HepG2 (cell line): ENCODE results near the gene IGSF8. TPM values are rescaled to one million over a fixed set of nuclear protein-coding genes. Genes with fewer than 3 reads are reported as not detected.

Experiments
- ATAC-seq: fragments of 200-7000 bp; cut with Tn5 transposase; 3 replicates; pipeline ENCODE4 v1.9.1; 2020; ENCODE audit warnings: mild to moderate bottlenecking, moderate library complexity
- BruUV-seq: library from RNA; stranded (reverse); fragments of 400-500 nt; replicated peaks from 2 replicates; lab custom pipeline; 2021; lab: Mats Ljungman, UMichigan
- CTCF ChIA-PET: fragments of 300-600 bp; formaldehyde crosslinking; extraction: SDS; loops from one replicate; lab custom pipeline; 2021; ENCODE audit warnings: low total read pairs, inconsistent platforms, low intra/inter-chr PET ratio; lab: Yijun Ruan, JAX
- POLR2A ChIA-PET: fragments of 350-600 bp; sonication (Branson Sonifier 250); formaldehyde crosslinking; loops from one replicate; lab custom pipeline; 2020; ENCODE audit warnings: antibody characterized with exemption, inconsistent platforms; lab: Yijun Ruan, JAX
- DNase-seq: peaks from one replicate; pipeline ENCODE4 v3.0.0-alpha.2; 2015; ENCODE audit warnings: low spot score
- FAIRE-seq: peaks from 3 replicates; lab custom pipeline; 2011; peaks lifted over from hg19 to GRCh38; lab: Jason Lieb, UNC
- H2AFZ ChIP-seq: one replicate; pipeline ENCODE4 v1.6.1; 2011; ENCODE audit warnings: low read length, inconsistent platforms
- H3K27ac ChIP-seq: fragments of 300-600 bp; 3 replicates; pipeline ENCODE4 v1.8.0; 2011; ENCODE audit warnings: mixed run types, mild to moderate bottlenecking, mixed read lengths, low read length, inconsistent platforms; ENCODE audit not compliant: insufficient read depth; ENCODE audit errors: extremely low read length
- H3K27me3 ChIP-seq, 2 experiments: fragments of 200-600 bp in 1 of 2; 2 replicates in 1 of 2; 3 replicates in 1 of 2; pipeline versions ENCODE4 v1.6.0 to v1.8.0; 2011; ENCODE audit warnings: low read length in 2 of 2, mild to moderate bottlenecking in 2 of 2, moderate library complexity in 2 of 2, inconsistent platforms in 1 of 2; ENCODE audit not compliant: insufficient read depth in 2 of 2, control insufficient read depth in 1 of 2
- H3K36me3 ChIP-seq, 2 experiments: fragments of 200-600 bp in 1 of 2; replicated peaks in 1 of 2; 2 replicates in 1 of 2; 3 replicates in 1 of 2; pipeline versions ENCODE4 v1.5.1 to v1.8.0; 2011; ENCODE audit warnings: low read length in 2 of 2, inconsistent platforms in 1 of 2; ENCODE audit not compliant: insufficient read depth in 2 of 2, control insufficient read depth in 1 of 2
- H3K4me1 ChIP-seq: 2 replicates; pipeline ENCODE4 v1.5.1; 2012; ENCODE audit warnings: low read length, inconsistent platforms; ENCODE audit not compliant: insufficient read depth
- H3K4me2 ChIP-seq: 2 replicates; pipeline ENCODE4 v1.6.0; 2011; ENCODE audit warnings: low read depth, low read length, inconsistent platforms
- H3K4me3 ChIP-seq, 3 experiments: fragments of 200-600 bp in 1 of 3; sonication (generic), shearing (Covaris generic) in 1 of 3; replicated peaks in 1 of 3; 2 replicates each; pipeline ENCODE4 v1.5.1; 2011 to 2016; ENCODE audit warnings: low read length in 3 of 3, inconsistent platforms in 2 of 3, low read depth in 2 of 3, mild to moderate bottlenecking in 2 of 3, control low read depth in 1 of 3, mixed read lengths in 1 of 3; ENCODE audit not compliant: insufficient read depth in 1 of 3
- H3K79me2 ChIP-seq: one replicate; pipeline ENCODE4 v1.6.1; 2011; ENCODE audit warnings: low read length, inconsistent platforms; ENCODE audit not compliant: insufficient read depth
- H3K9ac ChIP-seq: 2 replicates; pipeline ENCODE4 v1.6.0; 2011; ENCODE audit warnings: mild to moderate bottlenecking, low read depth, low read length, inconsistent platforms; ENCODE audit not compliant: insufficient read depth
- H3K9me3 ChIP-seq: 2 replicates; pipeline ENCODE4 v1.5.1; 2012; ENCODE audit warnings: mild to moderate bottlenecking, low read length
- H4K20me1 ChIP-seq: 2 replicates; pipeline ENCODE4 v1.6.0; 2011; ENCODE audit warnings: inconsistent platforms, mild to moderate bottlenecking, low read length, moderate library complexity; ENCODE audit not compliant: insufficient read depth
- CEBPG ChIP-seq: IDR thresholded peaks from 2 replicates; pipeline ENCODE4 v1.6.1; 2016
- DPF2 ChIP-seq: sonication (generic); formaldehyde crosslinking; IDR thresholded peaks from 2 replicates; pipeline ENCODE4 v1.4.0; 2020; ENCODE audit warnings: mild to moderate bottlenecking, low read depth, missing genetic modification reagents, borderline replicate concordance
- HIC2 ChIP-seq: sonication (generic); formaldehyde crosslinking; IDR thresholded peaks from 2 replicates; pipeline ENCODE4 v1.9.0; 2022; ENCODE audit warnings: low read depth, missing genetic modification reagents
- HIVEP1 ChIP-seq: sonication (generic); formaldehyde crosslinking; IDR thresholded peaks from 2 replicates; pipeline ENCODE4 v1.4.0; 2020; ENCODE audit warnings: mild to moderate bottlenecking, missing genetic modification reagents
- ISL2 ChIP-seq: sonication (generic); formaldehyde crosslinking; IDR thresholded peaks from 2 replicates; pipeline ENCODE4 v1.5.0; 2020; ENCODE audit warnings: missing genetic modification reagents
- MED13 ChIP-seq: sonication (generic); formaldehyde crosslinking; IDR thresholded peaks from 2 replicates; pipeline ENCODE4 v1.5.0; 2020; ENCODE audit warnings: missing genetic modification reagents
- NONO ChIP-seq, 2 experiments: fragments of 450-650 bp in 1 of 2; sonication (generic) in 1 of 2; formaldehyde crosslinking in 1 of 2; IDR thresholded peaks in 1 of 2; conservative IDR thresholded peaks in 1 of 2; 2 replicates each; pipeline versions ENCODE4 v1.6.1 to v1.8.0; 2017 to 2022; ENCODE audit warnings: mild to moderate bottlenecking in 1 of 2, missing genetic modification reagents in 1 of 2, moderate library complexity in 1 of 2
- NR2F2 ChIP-seq: IDR thresholded peaks from 2 replicates; pipeline ENCODE4 v1.6.1; 2012; ENCODE audit warnings: low read depth, inconsistent platforms, borderline replicate concordance
- RBFOX2 ChIP-seq: fragments of 200-400 bp; formaldehyde crosslinking; IDR thresholded peaks from 2 replicates; pipeline ENCODE4 v1.6.1; 2017; ENCODE audit warnings: low read depth, mild to moderate bottlenecking, low read length
- SAFB2 ChIP-seq: sonication (generic); formaldehyde crosslinking; IDR thresholded peaks from 2 replicates; pipeline ENCODE4 v1.5.1; 2020; ENCODE audit warnings: missing genetic modification reagents, low read depth, mild to moderate bottlenecking, borderline replicate concordance
- SALL1 ChIP-seq: sonication (generic); formaldehyde crosslinking; IDR thresholded peaks from 2 replicates; pipeline ENCODE4 v1.8.0; 2022; ENCODE audit warnings: mild to moderate bottlenecking, missing genetic modification reagents
- TBX3 ChIP-seq: fragments of 450-650 bp; IDR thresholded peaks from 2 replicates; pipeline ENCODE4 v1.6.1; 2017; ENCODE audit warnings: antibody characterized with exemption, mild to moderate bottlenecking, inconsistent platforms, borderline replicate concordance
- XRCC5 ChIP-seq: fragments of 200-400 bp; formaldehyde crosslinking; optimal IDR thresholded peaks from 2 replicates; pipeline ENCODE3; 2017; ENCODE audit warnings: mild to moderate bottlenecking, low read length
- ZFP62 ChIP-seq: sonication (generic); formaldehyde crosslinking; IDR thresholded peaks from 2 replicates; pipeline ENCODE4 v1.4.0; 2020; ENCODE audit warnings: missing genetic modification reagents
- ZNF589 ChIP-seq: sonication (generic); formaldehyde crosslinking; conservative IDR thresholded peaks from 2 replicates; pipeline ENCODE4 v1.8.0; 2022; ENCODE audit warnings: mild to moderate bottlenecking, moderate library complexity, missing genetic modification reagents
- in situ Hi-C: cut with HindIII; loops from 2 replicates; pipeline ENCODE4 v1.10.0; 2017; ENCODE audit warnings: low pct_unique_long_range_greater_than_20kb; ENCODE audit not compliant: extremely low pct_ligation_motif_present
- intact Hi-C: fragments of 100-400 bp; cut with micrococcal nuclease; formaldehyde crosslinking; loops from one replicate; pipeline ENCODE4 v1.10.0; 2022; ENCODE audit not compliant: unreplicated experiment
- polyA plus RNA-seq, 8 experiments: library from polyadenylated mRNA; depleted of rRNA in 3 of 8; stranded (reverse) in 7 of 8; unstranded in 1 of 8; fragments of >200 nt; fragmentation: Illumina TruSeq in 4 of 8; extraction: Trizol in 4 of 8; gene quantifications; 2 replicates each; pipeline versions ENCODE4 v1.2.1 to v1.2.3, GENCODE V29; 2011 to 2016; ENCODE audit warnings: low read depth in 4 of 8, missing spikeins in 1 of 8, mixed read lengths in 1 of 8; ENCODE audit not compliant: insufficient read depth in 1 of 8
- total RNA-seq, 5 experiments: library from RNA; depleted of rRNA; stranded (reverse); fragments of >200 nt; fragmentation: Illumina TruSeq; extraction: Trizol; gene quantifications; 2 replicates each; pipeline ENCODE4 v1.2.3, GENCODE V29; 2016; ENCODE audit warnings: low read depth in 1 of 5
- TF ChIP-seq, protein P1 (sequence below): sonication (generic); formaldehyde crosslinking; IDR thresholded peaks from 2 replicates; pipeline ENCODE4 v1.4.0; 2020; ENCODE audit warnings: missing genetic modification reagents, low read depth, mild to moderate bottlenecking, borderline replicate concordance
- TF ChIP-seq, protein P2 (sequence below), 2 experiments: IDR thresholded peaks; 2 replicates each; pipeline ENCODE4 v1.6.1; 2011 to 2012; ENCODE audit warnings: low read length in 2 of 2, borderline replicate concordance in 1 of 2, low read depth in 1 of 2, mild to moderate bottlenecking in 1 of 2, moderate library complexity in 1 of 2

Gene IGSF8
- total and polyA plus RNA-seq, 2 of the 13 experiments (the other 11 are each of a cell fraction or from before 2014, with no cell fraction given), result 24.0 to 41.0 TPM

DNA sequence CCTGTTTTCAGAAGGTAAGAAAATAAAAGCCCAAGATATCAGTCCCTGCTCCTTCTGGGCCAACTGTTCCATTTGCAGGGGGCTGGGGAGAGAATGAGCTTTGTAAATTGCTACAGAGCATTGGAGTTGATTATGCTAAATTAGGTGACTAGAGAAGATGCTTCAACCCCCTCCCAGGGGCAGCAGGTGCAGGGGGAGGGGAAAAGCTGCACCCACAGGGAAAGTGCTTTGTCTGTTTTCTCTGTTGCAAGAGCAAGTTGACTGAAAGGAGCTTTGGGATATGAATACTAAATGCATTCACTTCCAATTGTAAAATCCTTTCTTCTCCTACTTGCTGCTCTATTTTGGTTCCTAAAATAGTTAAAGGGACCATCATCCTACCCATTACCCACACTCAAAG is 50.1 kb downstream of the IGSF8 start:
- Histone ChIP-seq H3K79me2 (no peaks in the 10 kb centered on the region), H3K4me3 (no peak overlapping the region), H3K27me3 (no peaks in the 10 kb centered on the region), H2AFZ (no peak overlapping the region), H3K9me3 (no peaks in the 10 kb centered on the region), H3K4me2 (no peak overlapping the region; the same call in 1 of the 2 replicates), H3K4me1 (peaks cover 97% of the 10 kb centered on the region), H3K9ac (no peak overlapping the region), H3K27ac (no peak overlapping the region), H4K20me1 (no peaks in the 10 kb centered on the region), H3K36me3 (no peaks in the 10 kb centered on the region)
- in situ Hi-C loops (loop anchor here (5.0 kb wide), 1 partner anchor 34 kb away; the partner anchor contains the start of gene KCNJ9), intact Hi-C loops (no loop called here)
- CTCF ChIA-PET, result interaction anchor here (2.3 to 4.4 kb wide), 2 partner anchors 31 to 37 kb away, joined by 7 to 29 read pairs; no protein-coding TSS in a partner anchor
- FAIRE-seq (peak; percentile 8), ATAC-seq (no peak), DNase-seq (no peak)
- BruUV-seq, result no TSS peak
- POLR2A ChIA-PET, result interaction anchor here (1.0 kb wide), 1 partner anchor 32 kb away, joined by 5 read pairs; no protein-coding TSS in a partner anchor
- TF ChIP-seq HIC2 (CRISPR knock-in tag) (no peak), SALL1 (CRISPR knock-in tag) (no peak), ZNF589 (no peak), ISL2 (CRISPR knock-in tag) (no peak), MED13 (no peak), HIVEP1 (CRISPR knock-in tag) (no peak), ZFP62 (no peak), RBFOX2 (no peak), SAFB2 (CRISPR knock-in tag) (no peak), NONO (IDR thresholded peaks at IDR 0.05) (no peak), NONO (CRISPR knock-in tag; conservative IDR thresholded peaks at IDR 0.05) (no peak), CEBPG (CRISPR knock-in tag) (no peak), XRCC5 (no peak), TBX3 (no peak), DPF2 (CRISPR knock-in tag) (no peak), NR2F2 (no peak)
- TF ChIP-seq, protein P1, sequence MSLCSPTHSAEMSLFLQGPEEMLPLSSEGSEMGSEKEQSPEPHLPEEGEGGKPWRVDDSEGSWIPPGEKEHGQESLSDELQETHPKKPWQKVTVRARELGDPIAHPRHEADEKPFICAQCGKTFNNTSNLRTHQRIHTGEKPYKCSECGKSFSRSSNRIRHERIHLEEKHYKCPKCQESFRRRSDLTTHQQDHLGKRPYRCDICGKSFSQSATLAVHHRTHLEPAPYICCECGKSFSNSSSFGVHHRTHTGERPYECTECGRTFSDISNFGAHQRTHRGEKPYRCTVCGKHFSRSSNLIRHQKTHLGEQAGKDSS (CRISPR knock-in tag), result no peak
- TF ChIP-seq, protein P2, sequence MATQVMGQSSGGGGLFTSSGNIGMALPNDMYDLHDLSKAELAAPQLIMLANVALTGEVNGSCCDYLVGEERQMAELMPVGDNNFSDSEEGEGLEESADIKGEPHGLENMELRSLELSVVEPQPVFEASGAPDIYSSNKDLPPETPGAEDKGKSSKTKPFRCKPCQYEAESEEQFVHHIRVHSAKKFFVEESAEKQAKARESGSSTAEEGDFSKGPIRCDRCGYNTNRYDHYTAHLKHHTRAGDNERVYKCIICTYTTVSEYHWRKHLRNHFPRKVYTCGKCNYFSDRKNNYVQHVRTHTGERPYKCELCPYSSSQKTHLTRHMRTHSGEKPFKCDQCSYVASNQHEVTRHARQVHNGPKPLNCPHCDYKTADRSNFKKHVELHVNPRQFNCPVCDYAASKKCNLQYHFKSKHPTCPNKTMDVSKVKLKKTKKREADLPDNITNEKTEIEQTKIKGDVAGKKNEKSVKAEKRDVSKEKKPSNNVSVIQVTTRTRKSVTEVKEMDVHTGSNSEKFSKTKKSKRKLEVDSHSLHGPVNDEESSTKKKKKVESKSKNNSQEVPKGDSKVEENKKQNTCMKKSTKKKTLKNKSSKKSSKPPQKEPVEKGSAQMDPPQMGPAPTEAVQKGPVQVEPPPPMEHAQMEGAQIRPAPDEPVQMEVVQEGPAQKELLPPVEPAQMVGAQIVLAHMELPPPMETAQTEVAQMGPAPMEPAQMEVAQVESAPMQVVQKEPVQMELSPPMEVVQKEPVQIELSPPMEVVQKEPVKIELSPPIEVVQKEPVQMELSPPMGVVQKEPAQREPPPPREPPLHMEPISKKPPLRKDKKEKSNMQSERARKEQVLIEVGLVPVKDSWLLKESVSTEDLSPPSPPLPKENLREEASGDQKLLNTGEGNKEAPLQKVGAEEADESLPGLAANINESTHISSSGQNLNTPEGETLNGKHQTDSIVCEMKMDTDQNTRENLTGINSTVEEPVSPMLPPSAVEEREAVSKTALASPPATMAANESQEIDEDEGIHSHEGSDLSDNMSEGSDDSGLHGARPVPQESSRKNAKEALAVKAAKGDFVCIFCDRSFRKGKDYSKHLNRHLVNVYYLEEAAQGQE (IDR thresholded peaks at IDR 0.05; ENCODE audit: borderline replicate concordance in 1 of 2, low read depth in 1 of 2, low read length in 2 of 2), result no peak
